ENCODE measurements around the gene TCEANC2.
A peak's percentile ranks its signal among the peaks of the same experiment; 100 is the strongest.
"Not testable (repeated sequence)": the region's sequence is repeated elsewhere in the genome, so short reads cannot be mapped to it uniquely, and the experiment has no call there.

The TCEANC2 gene

GRCh38 chr1:54052934-54053744 is at the start of gene TCEANC2, which contains the start of gene TMEM59:
TSS of gene TCEANC2 (plus strand) at chr1:54053608. CDS start at chr1:54054423, 815 bp downstream.
TSS of gene TMEM59 (minus strand) at chr1:54053204. CDS start at chr1:54053188, 16 bp downstream.
- peak; percentile 94 for DNase-seq (ENCODE audit: low read depth)

- not testable (repeated sequence) for DNase-seq (ENCODE audit: low read depth)
Observed at GRCh38 chr1:54003750-54004480, 49.5 kb upstream of the TCEANC2 start.

- DNase-seq (ENCODE audit: low read depth) = no peak
Observed at GRCh38 chr1:54004481-54005049, 48.8 kb upstream of the TCEANC2 start.

GRCh38 chr1:54006508-54006907 is 46.9 kb upstream of the TCEANC2 start:
- no peak for DNase-seq (ENCODE audit: low read depth)

GRCh38 chr1:54007613-54008012 is 45.8 kb upstream of the TCEANC2 start:
- no peak for DNase-seq (ENCODE audit: low read depth)

- DNase-seq (ENCODE audit: low read depth) = no peak
Observed at GRCh38 chr1:54008876-54009275, 44.5 kb upstream of the TCEANC2 start.

GRCh38 chr1:54009406-54009805 is 44.0 kb upstream of the TCEANC2 start:
- DNase-seq (ENCODE audit: low read depth) = no peak

- DNase-seq (ENCODE audit: low read depth) = no peak
Observed at GRCh38 chr1:54010415-54011117, 42.8 kb upstream of the TCEANC2 start.

- no peak for DNase-seq (ENCODE audit: low read depth)
Observed at GRCh38 chr1:54011316-54012007, 41.9 kb upstream of the TCEANC2 start.

- DNase-seq (ENCODE audit: low read depth) = no peak
Observed at GRCh38 chr1:54012008-54012325, 41.4 kb upstream of the TCEANC2 start.

- no peak for DNase-seq (ENCODE audit: low read depth)
Observed at GRCh38 chr1:54012863-54013262, 40.5 kb upstream of the TCEANC2 start.

- no peak for DNase-seq (ENCODE audit: low read depth)
Observed at GRCh38 chr1:54013393-54014008, 39.9 kb upstream of the TCEANC2 start.

GRCh38 chr1:54014009-54014629 is 39.3 kb upstream of the TCEANC2 start:
- no peak for DNase-seq (ENCODE audit: low read depth)

GRCh38 chr1:54016343-54017282 is 36.8 kb upstream of the TCEANC2 start:
- DNase-seq (ENCODE audit: low read depth) = no peak

GRCh38 chr1:54017979-54018378 is 35.4 kb upstream of the TCEANC2 start, which contains the start of gene LDLRAD1:
TSS of gene LDLRAD1 (minus strand) at chr1:54018186. CDS start at chr1:54018112, 74 bp downstream.
- no peak for DNase-seq (ENCODE audit: low read depth)

- DNase-seq (ENCODE audit: low read depth) = no peak
Observed at GRCh38 chr1:54018635-54019034, 34.8 kb upstream of the TCEANC2 start.

GRCh38 chr1:54019562-54020176 is 33.7 kb upstream of the TCEANC2 start:
- not testable (repeated sequence) for DNase-seq (ENCODE audit: low read depth)

GRCh38 chr1:54024358-54024757 is 29.1 kb upstream of the TCEANC2 start:
- DNase-seq (ENCODE audit: low read depth) = no peak

GRCh38 chr1:54024811-54025210 is 28.6 kb upstream of the TCEANC2 start:
- DNase-seq (ENCODE audit: low read depth) = not testable (repeated sequence)
